A673 (cell line): Measurements from ENCODE around the gene ODC1. TPM values are rescaled to one million over a fixed set of nuclear protein-coding genes. Genes with fewer than 3 reads are reported as not detected.

Source experiments
- BruUV-seq: library from RNA; stranded (reverse); fragments of 400-500 nt; replicated peaks from 2 replicates; lab custom pipeline; 2021; lab: Mats Ljungman, UMichigan
- CTCF ChIA-PET: fragments of 300-600 bp; sonication (Branson Sonifier 250); formaldehyde crosslinking; loops from one replicate; lab custom pipeline; 2022; ENCODE audit warnings: antibody characterized with exemption; lab: Charles Lee
- POLR2A ChIA-PET: fragments of 300-600 bp; sonication (Branson Sonifier 250); formaldehyde crosslinking; loops from one replicate; lab custom pipeline; 2022; ENCODE audit warnings: antibody characterized with exemption; ENCODE audit not compliant: low non-redundant PET; lab: Charles Lee
- DNase-seq: peaks from one replicate; pipeline ENCODE4 v3.0.0-alpha.2; 2015; ENCODE audit warnings: low spot score
- H3K27ac ChIP-seq: fragments of 200-600 bp; sonication (generic); 2 replicates; pipeline ENCODE4 v1.5.1; 2016; ENCODE audit warnings: mixed run types, low read depth, mild to moderate bottlenecking, mixed read lengths, antibody characterized with exemption, low read length; ENCODE audit not compliant: poor library complexity, severe bottlenecking
- H3K27me3 ChIP-seq: fragments of 200-600 bp; sonication (generic); replicated peaks from 2 replicates; pipeline ENCODE4 v1.6.1; 2017; ENCODE audit warnings: mixed run types, low read depth, mild to moderate bottlenecking, mixed read lengths, antibody characterized with exemption, low read length; ENCODE audit not compliant: insufficient read depth, poor library complexity
- H3K36me3 ChIP-seq: fragments of 200-600 bp; sonication (generic); 2 replicates; pipeline ENCODE4 v1.6.1; 2016; ENCODE audit warnings: mixed run types, mild to moderate bottlenecking, mixed read lengths, antibody characterized with exemption, low read length; ENCODE audit not compliant: insufficient read depth, poor library complexity, severe bottlenecking
- H3K4me1 ChIP-seq: fragments of 200-600 bp; sonication (generic); 2 replicates; pipeline ENCODE4 v1.6.1; 2017; ENCODE audit warnings: mixed run types, mild to moderate bottlenecking, mixed read lengths, antibody characterized with exemption, low read length; ENCODE audit not compliant: insufficient read depth, poor library complexity, severe bottlenecking
- H3K4me3 ChIP-seq: fragments of 200-600 bp; sonication (generic); 2 replicates; pipeline ENCODE4 v1.5.1; 2016; ENCODE audit warnings: low read depth, mixed run types, mild to moderate bottlenecking, mixed read lengths, low read length; ENCODE audit not compliant: poor library complexity, severe bottlenecking
- H3K9me3 ChIP-seq: fragments of 200-600 bp; sonication (generic); 2 replicates; pipeline ENCODE4 v1.6.1; 2016; ENCODE audit warnings: mixed run types, low read depth, mild to moderate bottlenecking, mixed read lengths, antibody characterized with exemption, low read length; ENCODE audit not compliant: poor library complexity, severe bottlenecking
- CTCF ChIP-seq: fragments of 300-800, 200-600 bp; sonication (generic); conservative IDR thresholded peaks from 2 replicates; pipeline ENCODE4 v1.5.1; 2017; ENCODE audit warnings: low read depth, mild to moderate bottlenecking, antibody characterized with exemption, low read length, moderate library complexity, mixed read lengths
- EZH2 ChIP-seq: fragments of 200-600 bp; sonication (generic); IDR thresholded peaks from 2 replicates; pipeline ENCODE4 v1.6.1; 2017; ENCODE audit warnings: borderline replicate concordance, low read depth, mild to moderate bottlenecking, mixed read lengths, antibody characterized with exemption, low read length; ENCODE audit not compliant: poor library complexity, severe bottlenecking
- intact Hi-C: fragments of 100-400 bp; cut with micrococcal nuclease; formaldehyde crosslinking; loops from one replicate; pipeline ENCODE4 v1.10.0; 2022; ENCODE audit not compliant: unreplicated experiment
- total RNA-seq: library from RNA; stranded (reverse); gene quantifications from 2 replicates; pipeline ENCODE4 v1.2.3, GENCODE V29; 2021

The ODC1 gene
- total RNA-seq, 1 experiment from 2014 or later, result 269 TPM

GRCh38 chr2:10495311-10495987 lies 47.3 kb upstream of the ODC1 start:
- BruUV-seq, result no TSS peak
- CTCF ChIA-PET, result no interaction called here
- H3K4me1 ChIP-seq, result peaks cover 3% of the 10 kb centered on the region
- POLR2A ChIA-PET, result no interaction called here
- no peak for DNase-seq
- no peak overlapping the region for H3K27ac ChIP-seq
- no peaks in the 10 kb centered on the region for H3K36me3 ChIP-seq
- intact Hi-C loops, result no loop called here
- no peaks in the 10 kb centered on the region for H3K9me3 ChIP-seq
- no peak for TF ChIP-seq CTCF
- TF ChIP-seq EZH2, result no peak
- H3K27me3 ChIP-seq, result no peaks in the 10 kb centered on the region
- no peak overlapping the region for H3K4me3 ChIP-seq

GRCh38 chr2:10494351-10495066 lies 46.4 kb upstream of the ODC1 start:
- no peak for DNase-seq
- no peaks in the 10 kb centered on the region for H3K27me3 ChIP-seq
- H3K4me1 ChIP-seq, result peaks cover 3% of the 10 kb centered on the region
- BruUV-seq, result no TSS peak
- no peak overlapping the region for H3K27ac ChIP-seq
- H3K9me3 ChIP-seq, result no peaks in the 10 kb centered on the region
- ChIA-PET CTCF (no interaction called here), POLR2A (no interaction called here)
- intact Hi-C loops, result no loop called here
- TF ChIP-seq CTCF (no peak), EZH2 (no peak)
- H3K36me3 ChIP-seq, result no peaks in the 10 kb centered on the region
- H3K4me3 ChIP-seq, result no peak overlapping the region

- POLR2A ChIA-PET, result no interaction called here
- intact Hi-C loops, result no loop called here
- BruUV-seq, result no TSS peak
These were observed 45.6 kb upstream of the ODC1 start for GRCh38 chr2:10493634-10494281.

More at GRCh38 chr2:10493634-10494281, 45.6 kb upstream of the ODC1 start:
- no peaks in the 10 kb centered on the region for H3K27me3 ChIP-seq
- no peak for TF ChIP-seq CTCF
- no peak for TF ChIP-seq EZH2
- no peak for DNase-seq
- H3K4me1 ChIP-seq, result peaks cover 3% of the 10 kb centered on the region
- H3K27ac ChIP-seq, result no peak overlapping the region
- H3K36me3 ChIP-seq, result no peaks in the 10 kb centered on the region
- H3K4me3 ChIP-seq, result no peak overlapping the region
- no peaks in the 10 kb centered on the region for H3K9me3 ChIP-seq
- CTCF ChIA-PET, result no interaction called here
